HEK293 (cell line): ENCODE data around the gene DGKK.

Experiments used
- CTCF ChIA-PET: fragments of 350-600 bp; formaldehyde crosslinking; extraction: SDS; loops from one replicate; lab custom pipeline; 2021; ENCODE audit warnings: antibody characterized with exemption; lab: Yijun Ruan, JAX
- POLR2A ChIA-PET: fragments of 300-600 bp; formaldehyde crosslinking; extraction: SDS; loops from one replicate; lab custom pipeline; 2020; ENCODE audit warnings: antibody characterized with exemption, inconsistent platforms; lab: Yijun Ruan, JAX
- H3K27ac ChIP-seq: fragments of 200-500 bp; sonication (Bioruptor generic); 2 replicates; pipeline ENCODE4 v1.5.1; 2014; ENCODE audit warnings: low read depth, low read length, control low read depth, inconsistent platforms; ENCODE audit errors: extremely low read depth
- H3K36me3 ChIP-seq, 2 experiments: fragments of 200-500 bp in 1 of 2; sonication (Bioruptor generic) in 1 of 2; 1 replicate in 1 of 2; 2 replicates in 1 of 2; pipeline ENCODE4 v1.5.1; 2014 to 2017; ENCODE audit warnings: inconsistent platforms in 2 of 2, low read length in 2 of 2; ENCODE audit not compliant: control insufficient read depth in 2 of 2, insufficient read depth in 1 of 2
- H3K4me1 ChIP-seq: fragments of 200-500 bp; sonication (Bioruptor generic); 2 replicates; pipeline ENCODE4 v1.5.1; 2014; ENCODE audit warnings: mild to moderate bottlenecking, low read length, inconsistent platforms; ENCODE audit not compliant: control insufficient read depth, insufficient read depth
- H3K4me3 ChIP-seq: 2 replicates; pipeline ENCODE4 v1.5.1; 2011; ENCODE audit warnings: low read depth, mild to moderate bottlenecking, control low read depth, low read length, moderate library complexity
- H3K9me3 ChIP-seq: fragments of 200-500 bp; sonication (Bioruptor generic); 2 replicates; pipeline ENCODE4 v1.5.1; 2014; ENCODE audit warnings: low read depth, low read length, inconsistent platforms; ENCODE audit not compliant: control insufficient read depth, insufficient read depth
- BCL11A ChIP-seq: fragments of 450-650 bp; formaldehyde crosslinking; IDR thresholded peaks from 2 replicates; pipeline ENCODE4 v1.5.1; 2016; ENCODE audit warnings: low read depth, missing biosample characterization, missing genetic modification characterization
- EGR2 ChIP-seq: fragments of 450-650 bp; formaldehyde crosslinking; IDR thresholded peaks from 2 replicates; pipeline ENCODE4 v1.5.1; 2016; ENCODE audit warnings: low read depth, missing biosample characterization, missing genetic modification characterization
- GFI1B ChIP-seq: fragments of 450-650 bp; formaldehyde crosslinking; IDR thresholded peaks from 2 replicates; pipeline ENCODE4 v1.5.1; 2016; ENCODE audit warnings: missing biosample characterization, missing genetic modification characterization
- GLIS2 ChIP-seq: fragments of 450-650 bp; formaldehyde crosslinking; IDR thresholded peaks from 2 replicates; pipeline ENCODE4 v1.5.1; 2016; ENCODE audit warnings: missing biosample characterization, missing genetic modification characterization
- KLF1 ChIP-seq: fragments of 450-650 bp; formaldehyde crosslinking; IDR thresholded peaks from 2 replicates; pipeline ENCODE4 v1.5.1; 2016; ENCODE audit warnings: missing biosample characterization, missing genetic modification characterization
- KLF10 ChIP-seq: fragments of 450-650 bp; IDR thresholded peaks from 2 replicates; pipeline ENCODE4 v1.5.1; 2018; ENCODE audit warnings: missing biosample characterization, mild to moderate bottlenecking, missing genetic modification characterization
- KLF7 ChIP-seq: fragments of 450-650 bp; formaldehyde crosslinking; IDR thresholded peaks from 2 replicates; pipeline ENCODE4 v1.5.1; 2016; ENCODE audit warnings: missing biosample characterization, missing genetic modification characterization, borderline replicate concordance
- SP2 ChIP-seq: fragments of 450-650 bp; formaldehyde crosslinking; IDR thresholded peaks from 2 replicates; pipeline ENCODE4 v1.5.1; 2016; ENCODE audit warnings: missing biosample characterization, missing genetic modification characterization
- YY2 ChIP-seq: fragments of 450-650 bp; formaldehyde crosslinking; IDR thresholded peaks from 2 replicates; pipeline ENCODE4 v1.5.1; 2016; ENCODE audit warnings: missing biosample characterization, missing genetic modification characterization
- ZBTB26 ChIP-seq: fragments of 450-650 bp; formaldehyde crosslinking; optimal IDR thresholded peaks from 2 replicates; pipeline ENCODE3; 2016; ENCODE audit warnings: missing biosample characterization, mild to moderate bottlenecking, missing genetic modification characterization
- ZFHX2 ChIP-seq: fragments of 450-650 bp; formaldehyde crosslinking; conservative IDR thresholded peaks from 2 replicates; pipeline ENCODE4 v1.5.1; 2016; ENCODE audit warnings: missing biosample characterization, missing genetic modification characterization
- ZFP3 ChIP-seq: fragments of 450-650 bp; formaldehyde crosslinking; IDR thresholded peaks from 2 replicates; pipeline ENCODE4 v1.5.1; 2016; ENCODE audit warnings: low read depth, missing biosample characterization, missing genetic modification characterization
- ZIC2 ChIP-seq: fragments of 450-650 bp; formaldehyde crosslinking; IDR thresholded peaks from 2 replicates; pipeline ENCODE4 v1.5.1; 2016; ENCODE audit warnings: missing biosample characterization, missing genetic modification characterization
- ZNF138 ChIP-seq: fragments of 450-650 bp; formaldehyde crosslinking; IDR thresholded peaks from 2 replicates; pipeline ENCODE4 v1.5.1; 2016; ENCODE audit warnings: missing biosample characterization, missing genetic modification characterization, borderline replicate concordance
- ZNF140 ChIP-seq: fragments of 450-650 bp; formaldehyde crosslinking; IDR thresholded peaks from 2 replicates; pipeline ENCODE4 v1.5.1; 2016; ENCODE audit warnings: missing biosample characterization, missing genetic modification characterization
- ZNF146 ChIP-seq: fragments of 450-650 bp; formaldehyde crosslinking; IDR thresholded peaks from 2 replicates; pipeline ENCODE4 v1.5.1; 2016; ENCODE audit warnings: missing biosample characterization, missing genetic modification characterization
- ZNF184 ChIP-seq: fragments of 450-650 bp; IDR thresholded peaks from 2 replicates; pipeline ENCODE4 v1.5.1; 2018; ENCODE audit warnings: missing biosample characterization, mild to moderate bottlenecking, missing genetic modification characterization
- ZNF248 ChIP-seq: fragments of 450-650 bp; formaldehyde crosslinking; IDR thresholded peaks from 2 replicates; pipeline ENCODE4 v1.5.1; 2017; ENCODE audit warnings: missing biosample characterization, missing genetic modification characterization
- ZNF302 ChIP-seq: fragments of 450-650 bp; formaldehyde crosslinking; IDR thresholded peaks from 2 replicates; pipeline ENCODE4 v1.5.1; 2016; ENCODE audit warnings: missing biosample characterization, missing genetic modification characterization, low read depth
- ZNF350 ChIP-seq: fragments of 450-650 bp; formaldehyde crosslinking; IDR thresholded peaks from 2 replicates; pipeline ENCODE4 v1.5.0; 2017; ENCODE audit warnings: missing biosample characterization, mild to moderate bottlenecking, missing genetic modification characterization
- ZNF37A ChIP-seq: fragments of 450-650 bp; IDR thresholded peaks from 2 replicates; pipeline ENCODE4 v1.5.1; 2018; ENCODE audit warnings: missing biosample characterization, missing genetic modification characterization
- ZNF394 ChIP-seq: fragments of 450-650 bp; formaldehyde crosslinking; IDR thresholded peaks from 2 replicates; pipeline ENCODE4 v1.5.1; 2016; ENCODE audit warnings: missing biosample characterization, missing genetic modification characterization, mild to moderate bottlenecking, moderate library complexity, borderline replicate concordance
- ZNF404 ChIP-seq: fragments of 450-650 bp; formaldehyde crosslinking; IDR thresholded peaks from 2 replicates; pipeline ENCODE4 v1.5.1; 2017; ENCODE audit warnings: missing biosample characterization, missing genetic modification characterization
- ZNF560 ChIP-seq: fragments of 450-650 bp; formaldehyde crosslinking; IDR thresholded peaks from 2 replicates; pipeline ENCODE4 v1.5.1; 2017; ENCODE audit warnings: missing biosample characterization, missing genetic modification characterization, borderline replicate concordance
- ZNF600 ChIP-seq: fragments of 450-650 bp; formaldehyde crosslinking; IDR thresholded peaks from 2 replicates; pipeline ENCODE4 v1.5.1; 2016; ENCODE audit warnings: missing biosample characterization, missing genetic modification characterization
- ZNF658 ChIP-seq: fragments of 450-650 bp; formaldehyde crosslinking; IDR thresholded peaks from 2 replicates; pipeline ENCODE4; 2016; ENCODE audit warnings: missing biosample characterization, missing genetic modification characterization
- ZNF707 ChIP-seq: fragments of 450-650 bp; formaldehyde crosslinking; IDR thresholded peaks from 2 replicates; pipeline ENCODE4 v1.5.1; 2016; ENCODE audit warnings: missing biosample characterization, missing genetic modification characterization
- ZNF777 ChIP-seq: fragments of 450-650 bp; formaldehyde crosslinking; IDR thresholded peaks from 2 replicates; pipeline ENCODE4 v1.5.1; 2017; ENCODE audit warnings: missing biosample characterization, missing genetic modification characterization, borderline replicate concordance
- ZNF843 ChIP-seq: fragments of 450-650 bp; formaldehyde crosslinking; IDR thresholded peaks from 2 replicates; pipeline ENCODE4 v1.5.1; 2016; ENCODE audit warnings: missing biosample characterization, missing genetic modification characterization
- ZXDB ChIP-seq: fragments of 450-650 bp; formaldehyde crosslinking; IDR thresholded peaks from 2 replicates; pipeline ENCODE4 v1.5.1; 2016; ENCODE audit warnings: missing biosample characterization, missing genetic modification characterization
- TF ChIP-seq, protein P1 (sequence below): fragments of 450-650 bp; formaldehyde crosslinking; IDR thresholded peaks from 2 replicates; pipeline ENCODE4 v1.5.1; 2017; ENCODE audit warnings: missing biosample characterization, missing genetic modification characterization

Gene DGKK

DNA sequence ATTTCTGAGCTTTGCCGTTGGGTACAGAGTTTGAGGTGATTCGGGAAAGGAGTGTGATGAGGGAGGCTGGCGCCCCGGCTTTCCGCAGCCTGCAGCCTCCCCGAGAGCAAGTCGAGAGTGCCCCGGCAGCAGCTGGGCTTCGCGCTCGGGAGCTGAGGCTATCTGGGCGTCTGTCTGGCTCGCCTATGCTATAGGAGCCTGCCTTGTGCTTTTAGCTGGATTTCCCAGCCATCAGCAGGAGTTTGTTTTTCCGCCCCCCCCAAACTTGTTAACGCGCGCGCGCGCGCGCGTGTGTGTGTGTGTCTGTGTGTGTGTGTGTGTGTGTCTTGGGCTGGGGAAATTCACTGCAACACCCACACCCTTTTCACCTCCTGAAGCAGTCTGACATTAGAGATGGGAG lies 765 bp upstream of the DGKK start (continued):
- peak; percentile 40 for TF ChIP-seq ZBTB26 (tag by site-specific recombination)
- peak; percentile 42; the same call in 1 of the 2 replicates for TF ChIP-seq ZFHX2 (tag by site-specific recombination)
- no peak for TF ChIP-seq KLF10 (tag by site-specific recombination)
- no peak for TF ChIP-seq ZNF37A (tag by site-specific recombination)

- no peak overlapping the region for H3K27ac ChIP-seq
- H3K9me3 ChIP-seq, result no peaks in the 10 kb centered on the region
- CTCF ChIA-PET, result no interaction called here
- 0 out of 2 replicates have a peak, but pooled peaks cover 3% of the 10 kb centered on the region for H3K4me1 ChIP-seq
- H3K4me3 ChIP-seq, result no peak overlapping the region
- no peaks in the 10 kb centered on the region for H3K36me3 ChIP-seq
- POLR2A ChIA-PET, result no interaction called here
- TF ChIP-seq ZNF560, result no peak
- TF ChIP-seq ZNF394 (tag by site-specific recombination), result no peak
- TF ChIP-seq ZNF350 (tag by site-specific recombination), result no peak
- peak; percentile 31; the same call in 1 of the 2 replicates for TF ChIP-seq KLF1
- no peak for TF ChIP-seq ZNF404
- TF ChIP-seq ZFP3, result no peak
- TF ChIP-seq SP2, result 0 out of 2 replicates have a peak, but pooled peaks have one; percentile 12
- TF ChIP-seq, protein P1, sequence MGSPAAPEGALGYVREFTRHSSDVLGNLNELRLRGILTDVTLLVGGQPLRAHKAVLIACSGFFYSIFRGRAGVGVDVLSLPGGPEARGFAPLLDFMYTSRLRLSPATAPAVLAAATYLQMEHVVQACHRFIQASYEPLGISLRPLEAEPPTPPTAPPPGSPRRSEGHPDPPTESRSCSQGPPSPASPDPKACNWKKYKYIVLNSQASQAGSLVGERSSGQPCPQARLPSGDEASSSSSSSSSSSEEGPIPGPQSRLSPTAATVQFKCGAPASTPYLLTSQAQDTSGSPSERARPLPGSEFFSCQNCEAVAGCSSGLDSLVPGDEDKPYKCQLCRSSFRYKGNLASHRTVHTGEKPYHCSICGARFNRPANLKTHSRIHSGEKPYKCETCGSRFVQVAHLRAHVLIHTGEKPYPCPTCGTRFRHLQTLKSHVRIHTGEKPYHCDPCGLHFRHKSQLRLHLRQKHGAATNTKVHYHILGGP (tag by site-specific recombination), result no peak
- no peak for TF ChIP-seq ZNF248 (tag by site-specific recombination)
- no peak for TF ChIP-seq EGR2 (tag by site-specific recombination)
- TF ChIP-seq ZNF138 (tag by site-specific recombination), result no peak
- no peak for TF ChIP-seq ZNF777 (tag by site-specific recombination)
- no peak for TF ChIP-seq ZNF184 (tag by site-specific recombination)
- TF ChIP-seq ZNF707 (tag by site-specific recombination), result no peak
- TF ChIP-seq BCL11A (tag by site-specific recombination), result no peak
- TF ChIP-seq YY2 (tag by site-specific recombination), result no peak
- no peak for TF ChIP-seq KLF7
- no peak for TF ChIP-seq ZNF658
- no peak for TF ChIP-seq ZNF146 (tag by site-specific recombination)
- TF ChIP-seq GFI1B (tag by site-specific recombination), result no peak
- peak; percentile 49 for TF ChIP-seq ZIC2
- no peak for TF ChIP-seq ZNF140 (tag by site-specific recombination)
- TF ChIP-seq GLIS2 (tag by site-specific recombination), result no peak
- TF ChIP-seq ZFHX2 (tag by site-specific recombination), result peak; percentile 70
- no peak for TF ChIP-seq ZXDB (tag by site-specific recombination)
- no peak for TF ChIP-seq ZNF600 (tag by site-specific recombination)
- TF ChIP-seq ZNF302 (tag by site-specific recombination), result no peak
- no peak for TF ChIP-seq ZNF843 (tag by site-specific recombination)
Measured at GRCh38 chrX:50469206-50469605, 1.4 kb downstream of the DGKK start.
